ENCODE data around the gene TRPM8.

The TRPM8 gene

DNA sequence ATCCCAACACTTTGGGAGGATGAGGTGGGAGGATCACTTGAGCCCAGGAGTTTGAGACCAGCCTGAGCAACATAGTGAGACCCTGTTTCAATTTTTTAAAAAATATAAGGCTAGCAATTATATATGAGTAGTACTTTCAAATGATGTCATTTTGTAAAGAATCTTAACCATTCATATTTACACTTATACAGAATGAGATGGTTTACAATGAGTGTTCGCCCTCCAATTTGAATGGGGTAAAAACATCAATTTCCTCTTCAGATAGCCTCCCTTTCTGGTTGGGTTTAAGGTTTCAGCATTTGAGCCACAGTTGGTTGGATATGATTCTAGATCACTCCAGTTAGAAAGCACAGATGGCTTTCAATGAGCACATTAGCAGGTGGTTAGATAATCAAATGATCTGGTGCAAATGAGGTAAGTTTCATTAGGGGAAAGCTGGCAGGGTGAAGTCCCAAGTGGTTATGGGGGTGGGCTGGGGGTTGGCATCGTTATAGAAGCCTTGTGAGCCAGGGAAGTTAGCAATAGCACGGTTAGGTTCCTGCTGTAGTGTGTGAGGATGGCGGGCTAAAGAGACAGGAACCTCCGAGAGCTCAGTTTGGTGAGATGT, 63.9 kb downstream of the TRPM8 start:
- H3K4me3 ChIP-seq (ENCODE audit: low read depth, low read length) = no peak overlapping the region
- DNase-seq (ENCODE audit: low read depth) = no peak
- TF ChIP-seq, protein P1, sequence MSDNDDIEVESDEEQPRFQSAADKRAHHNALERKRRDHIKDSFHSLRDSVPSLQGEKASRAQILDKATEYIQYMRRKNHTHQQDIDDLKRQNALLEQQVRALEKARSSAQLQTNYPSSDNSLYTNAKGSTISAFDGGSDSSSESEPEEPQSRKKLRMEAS (IDR thresholded peaks at IDR 0.05; ENCODE audit: low read depth, low read length) = no peak
- TF ChIP-seq, protein P2, sequence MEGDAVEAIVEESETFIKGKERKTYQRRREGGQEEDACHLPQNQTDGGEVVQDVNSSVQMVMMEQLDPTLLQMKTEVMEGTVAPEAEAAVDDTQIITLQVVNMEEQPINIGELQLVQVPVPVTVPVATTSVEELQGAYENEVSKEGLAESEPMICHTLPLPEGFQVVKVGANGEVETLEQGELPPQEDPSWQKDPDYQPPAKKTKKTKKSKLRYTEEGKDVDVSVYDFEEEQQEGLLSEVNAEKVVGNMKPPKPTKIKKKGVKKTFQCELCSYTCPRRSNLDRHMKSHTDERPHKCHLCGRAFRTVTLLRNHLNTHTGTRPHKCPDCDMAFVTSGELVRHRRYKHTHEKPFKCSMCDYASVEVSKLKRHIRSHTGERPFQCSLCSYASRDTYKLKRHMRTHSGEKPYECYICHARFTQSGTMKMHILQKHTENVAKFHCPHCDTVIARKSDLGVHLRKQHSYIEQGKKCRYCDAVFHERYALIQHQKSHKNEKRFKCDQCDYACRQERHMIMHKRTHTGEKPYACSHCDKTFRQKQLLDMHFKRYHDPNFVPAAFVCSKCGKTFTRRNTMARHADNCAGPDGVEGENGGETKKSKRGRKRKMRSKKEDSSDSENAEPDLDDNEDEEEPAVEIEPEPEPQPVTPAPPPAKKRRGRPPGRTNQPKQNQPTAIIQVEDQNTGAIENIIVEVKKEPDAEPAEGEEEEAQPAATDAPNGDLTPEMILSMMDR (IDR thresholded peaks at IDR 0.05; ENCODE audit: low read depth, low read length) = no peak
- TF ChIP-seq MYC (IDR thresholded peaks at IDR 0.05; ENCODE audit: low read depth, low read length) (no peak), POLR2A (IDR thresholded peaks at IDR 0.05; ENCODE audit: extremely low read depth, insufficient read length) (no peak)

DNA sequence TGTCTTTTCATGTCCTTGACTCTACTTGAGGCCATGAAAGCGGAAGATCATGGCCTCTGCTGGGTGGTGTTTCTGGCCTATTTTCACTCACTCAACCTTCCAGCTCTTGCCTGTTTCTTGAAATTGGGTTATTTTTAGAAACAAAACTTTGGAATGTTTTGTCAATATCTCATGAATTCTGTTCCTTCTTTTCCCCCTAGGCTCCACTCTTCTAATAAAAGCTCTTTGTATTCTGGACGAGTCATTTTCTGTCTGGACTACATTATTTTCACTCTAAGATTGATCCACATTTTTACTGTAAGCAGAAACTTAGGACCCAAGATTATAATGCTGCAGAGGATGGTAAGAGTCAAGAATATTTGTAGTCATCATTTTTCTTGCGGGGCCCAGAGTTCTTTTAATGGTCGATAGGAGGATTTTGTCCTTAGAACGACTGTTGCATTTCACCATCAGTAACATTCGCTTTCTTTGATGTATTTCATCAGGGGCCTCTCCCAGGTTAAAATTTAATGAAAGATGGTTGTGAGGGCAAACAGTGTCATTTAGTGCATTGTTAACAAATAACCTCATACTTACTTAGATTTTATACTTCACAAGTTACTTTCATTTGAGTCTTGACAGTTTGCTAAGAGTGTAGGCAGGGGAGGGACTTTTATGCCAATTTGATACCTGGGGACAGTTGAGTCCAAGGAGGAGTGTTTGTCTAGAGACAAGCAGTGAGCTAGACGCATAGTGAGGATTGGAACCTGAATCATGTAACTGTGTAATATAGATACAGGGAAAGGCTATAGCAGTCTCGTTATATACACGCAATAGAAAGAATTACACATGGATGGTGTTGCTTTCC, 64.6 kb downstream of the TRPM8 start:
- TF ChIP-seq, protein P1 (IDR thresholded peaks at IDR 0.05; ENCODE audit: low read depth, low read length) = no peak
- no peak for TF ChIP-seq POLR2A (IDR thresholded peaks at IDR 0.05; ENCODE audit: extremely low read depth, insufficient read length)
- TF ChIP-seq MYC (IDR thresholded peaks at IDR 0.05; ENCODE audit: low read depth, low read length) = no peak
- TF ChIP-seq, protein P2 (IDR thresholded peaks at IDR 0.05; ENCODE audit: low read depth, low read length) = no peak
- H3K4me3 ChIP-seq (ENCODE audit: low read depth, low read length) = no peak overlapping the region
- DNase-seq (ENCODE audit: low read depth) = no peak

DNA sequence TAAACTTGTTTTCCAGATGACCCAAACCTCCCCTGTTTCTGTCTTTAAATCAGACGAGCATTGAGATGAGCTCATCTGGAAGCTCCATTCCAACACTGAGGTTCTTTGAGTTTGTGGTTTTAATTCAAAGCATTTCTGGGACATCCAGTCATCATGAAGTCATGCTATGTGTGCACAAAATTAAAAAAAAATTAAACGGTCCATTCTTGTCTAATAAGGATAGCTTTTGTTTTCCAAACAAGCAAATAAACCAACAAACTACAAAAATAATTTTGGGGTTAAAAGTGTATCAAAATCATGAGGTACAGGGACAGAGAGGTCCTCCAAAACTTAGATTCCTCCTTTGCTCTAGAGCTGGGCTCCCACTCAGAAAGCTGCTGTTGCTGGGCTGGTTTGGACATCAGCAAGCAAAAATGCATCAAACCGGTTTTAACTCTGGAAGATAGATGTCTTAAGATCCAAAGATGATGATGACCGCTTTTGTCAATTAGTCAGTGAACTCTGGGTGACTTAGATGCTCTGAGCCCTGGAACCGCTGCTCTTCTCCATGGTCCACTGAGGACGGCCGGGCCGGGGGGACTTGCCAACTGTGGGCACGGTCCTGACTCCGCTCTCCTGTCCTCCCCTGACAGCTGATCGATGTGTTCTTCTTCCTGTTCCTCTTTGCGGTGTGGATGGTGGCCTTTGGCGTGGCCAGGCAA, 65.4 kb downstream of the TRPM8 start:
- DNase-seq (ENCODE audit: low read depth) = no peak
- no peak overlapping the region for H3K4me3 ChIP-seq (ENCODE audit: low read depth, low read length)
- TF ChIP-seq, protein P2 (IDR thresholded peaks at IDR 0.05; ENCODE audit: low read depth, low read length) = no peak
- no peak for TF ChIP-seq POLR2A (IDR thresholded peaks at IDR 0.05; ENCODE audit: extremely low read depth, insufficient read length)

DNA sequence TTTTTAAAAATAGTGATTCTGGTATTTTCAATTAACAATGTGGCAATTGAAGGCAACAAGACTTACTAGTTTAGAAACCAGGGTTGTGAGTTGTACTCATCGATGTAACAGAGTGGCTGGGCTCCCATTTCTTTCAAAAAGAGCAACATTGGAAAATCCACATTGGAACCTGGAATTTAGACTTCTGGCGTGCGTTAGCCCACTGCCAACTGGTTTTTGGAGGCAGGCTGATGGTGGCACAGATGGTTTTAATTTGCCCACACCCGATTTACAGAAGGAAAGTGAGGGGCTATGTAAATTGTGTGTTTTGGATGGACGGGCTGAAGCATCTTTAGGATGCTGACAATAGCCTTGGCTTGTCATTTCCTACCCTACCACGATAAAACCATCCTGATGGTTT, 66.3 kb downstream of the TRPM8 start:
- no peak for DNase-seq (ENCODE audit: low read depth)
- no peak overlapping the region for H3K4me3 ChIP-seq (ENCODE audit: low read depth, low read length)
- no peak for TF ChIP-seq MYC (IDR thresholded peaks at IDR 0.05; ENCODE audit: low read depth, low read length)
- TF ChIP-seq, protein P2 (IDR thresholded peaks at IDR 0.05; ENCODE audit: low read depth, low read length) = no peak
- no peak for TF ChIP-seq POLR2A (IDR thresholded peaks at IDR 0.05; ENCODE audit: extremely low read depth, insufficient read length)
- TF ChIP-seq, protein P1 (IDR thresholded peaks at IDR 0.05; ENCODE audit: low read depth, low read length) = no peak

DNA sequence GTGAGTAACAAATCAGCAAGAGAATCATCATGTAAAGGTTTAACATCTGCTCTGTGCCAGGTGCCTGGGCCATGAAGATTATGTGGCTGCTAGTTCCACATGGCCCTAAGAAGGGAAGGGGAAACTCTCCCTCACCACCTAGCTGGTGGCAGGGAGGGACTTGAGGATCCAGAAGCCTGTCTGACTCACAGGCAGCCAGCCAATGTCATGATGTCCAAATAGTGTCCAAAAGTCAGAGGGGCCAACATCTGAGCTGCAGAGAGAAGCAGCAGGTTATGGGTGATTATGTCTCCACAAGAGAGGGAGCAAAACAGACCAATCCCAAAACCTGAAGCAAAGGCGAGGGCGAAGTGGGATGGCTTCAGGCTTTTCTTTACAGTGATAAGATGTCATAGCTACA, 71.4 kb downstream of the TRPM8 start:
- DNase-seq (ENCODE audit: low read depth) = no peak
- TF ChIP-seq MYC (IDR thresholded peaks at IDR 0.05; ENCODE audit: low read depth, low read length) (no peak), POLR2A (IDR thresholded peaks at IDR 0.05; ENCODE audit: extremely low read depth, insufficient read length) (no peak)
- TF ChIP-seq, protein P2 (IDR thresholded peaks at IDR 0.05; ENCODE audit: low read depth, low read length) = no peak
- TF ChIP-seq, protein P1 (IDR thresholded peaks at IDR 0.05; ENCODE audit: low read depth, low read length) = no peak

More for the DNA sequence above, 71.4 kb downstream of the TRPM8 start:
- H3K4me3 ChIP-seq (ENCODE audit: low read depth, low read length) = no peak overlapping the region

All from NB4 (cell line).